HG03066 (cell line): Measurements from ENCODE around the gene EYS.
"Not testable (repeated sequence)": the region's sequence is repeated elsewhere in the genome, so short reads cannot be mapped to it uniquely, and the experiment has no call there.

Experiments
- ATAC-seq: cut with Tn5 transposase; IDR thresholded peaks from one replicate; pipeline ENCODE4 v1.9.1; 2021; ENCODE audit warnings: low read depth; ENCODE audit not compliant: unreplicated experiment

EYS gene

GRCh38 chr6:63828678-63829077, 1878.3 kb downstream of the EYS start:
- ATAC-seq = not testable (repeated sequence)

- ATAC-seq = no peak
These were observed 1882.3 kb downstream of the EYS start for GRCh38 chr6:63824722-63825121.

GRCh38 chr6:63821442-63821841, 1885.6 kb downstream of the EYS start:
- no peak for ATAC-seq

GRCh38 chr6:63819831-63820230, 1887.2 kb downstream of the EYS start:
- ATAC-seq = no peak

- no peak for ATAC-seq
These were observed 1889.5 kb downstream of the EYS start for GRCh38 chr6:63817492-63818050.

GRCh38 chr6:63816982-63817436, 1890.0 kb downstream of the EYS start:
- no peak for ATAC-seq

- ATAC-seq = no peak
These were observed 1890.5 kb downstream of the EYS start for GRCh38 chr6:63816401-63816981.

GRCh38 chr6:63814459-63814858, 1892.6 kb downstream of the EYS start:
- ATAC-seq = no peak

GRCh38 chr6:63813566-63814120, 1893.4 kb downstream of the EYS start:
- no peak for ATAC-seq

- ATAC-seq = no peak
These were observed 1898.5 kb downstream of the EYS start for GRCh38 chr6:63808576-63808975.

- no peak for ATAC-seq
These were observed 1900.0 kb downstream of the EYS start for GRCh38 chr6:63807056-63807455.

GRCh38 chr6:63806573-63806913, 1900.5 kb downstream of the EYS start:
- ATAC-seq = no peak

- ATAC-seq = no peak
These were observed 1901.0 kb downstream of the EYS start for GRCh38 chr6:63805808-63806572.

GRCh38 chr6:63805345-63805744, 1901.7 kb downstream of the EYS start:
- no peak for ATAC-seq

GRCh38 chr6:63804381-63804956, 1902.6 kb downstream of the EYS start:
- no peak for ATAC-seq

- no peak for ATAC-seq
These were observed 1903.7 kb downstream of the EYS start for GRCh38 chr6:63803371-63803770.

GRCh38 chr6:63802606-63803206, 1904.3 kb downstream of the EYS start:
- no peak for ATAC-seq

- ATAC-seq = not testable (repeated sequence)
These were observed 1906.6 kb downstream of the EYS start for GRCh38 chr6:63800386-63800785.

GRCh38 chr6:63799813-63800212, 1907.2 kb downstream of the EYS start:
- ATAC-seq = no peak

GRCh38 chr6:63799313-63799712, 1907.7 kb downstream of the EYS start:
- no peak for ATAC-seq

- no peak for ATAC-seq
These were observed 1908.6 kb downstream of the EYS start for GRCh38 chr6:63798378-63798777.
